GM12801 (cell line): ENCODE data around the gene IFNE.

ENCODE experiments used
- TF ChIP-seq, protein P1 (sequence below): IDR thresholded peaks from one replicate; pipeline ENCODE4 v1.5.1; 2011; ENCODE audit warnings: control low read depth; ENCODE audit not compliant: insufficient read length; ENCODE audit errors: extremely low read depth

IFNE gene

DNA sequence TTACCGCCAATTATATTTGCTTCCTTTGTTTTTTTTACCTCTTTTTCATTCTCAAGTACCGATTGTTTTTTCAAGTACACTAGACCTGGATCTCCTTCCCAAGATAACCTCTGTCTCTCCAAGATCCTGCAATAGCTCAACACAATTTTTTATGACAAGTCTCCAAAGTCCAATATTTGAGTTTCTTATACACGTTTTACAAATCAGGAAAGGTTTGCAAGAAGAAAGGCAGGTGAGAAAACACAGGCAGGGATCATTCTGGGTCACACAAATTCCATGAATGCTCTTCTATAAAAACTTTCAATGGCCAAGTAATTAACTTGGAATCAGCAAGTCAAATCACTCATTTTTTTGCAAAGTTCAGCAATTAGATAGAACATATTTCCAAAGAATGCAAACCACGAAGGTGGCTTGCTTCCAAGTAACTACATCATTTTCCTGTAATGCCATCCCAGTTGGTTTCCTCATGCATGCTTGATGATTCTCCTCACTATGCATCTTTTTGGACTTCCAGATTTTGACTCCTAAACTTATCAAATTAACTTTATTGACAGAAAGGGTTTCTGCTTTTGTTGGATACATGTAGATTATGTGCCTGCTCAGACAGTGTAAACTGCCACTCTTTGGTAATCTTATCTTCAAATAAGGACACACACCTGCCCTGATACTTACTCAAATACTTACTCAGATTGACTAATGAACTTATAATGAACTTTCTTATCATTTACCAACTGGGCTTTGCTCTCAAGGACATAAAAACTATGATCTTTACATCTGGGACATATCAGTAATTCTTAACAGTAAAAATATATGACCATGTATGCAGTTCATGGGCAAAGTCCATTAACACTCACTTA is 24.7 kb upstream of the IFNE start:
- TF ChIP-seq, protein P1, sequence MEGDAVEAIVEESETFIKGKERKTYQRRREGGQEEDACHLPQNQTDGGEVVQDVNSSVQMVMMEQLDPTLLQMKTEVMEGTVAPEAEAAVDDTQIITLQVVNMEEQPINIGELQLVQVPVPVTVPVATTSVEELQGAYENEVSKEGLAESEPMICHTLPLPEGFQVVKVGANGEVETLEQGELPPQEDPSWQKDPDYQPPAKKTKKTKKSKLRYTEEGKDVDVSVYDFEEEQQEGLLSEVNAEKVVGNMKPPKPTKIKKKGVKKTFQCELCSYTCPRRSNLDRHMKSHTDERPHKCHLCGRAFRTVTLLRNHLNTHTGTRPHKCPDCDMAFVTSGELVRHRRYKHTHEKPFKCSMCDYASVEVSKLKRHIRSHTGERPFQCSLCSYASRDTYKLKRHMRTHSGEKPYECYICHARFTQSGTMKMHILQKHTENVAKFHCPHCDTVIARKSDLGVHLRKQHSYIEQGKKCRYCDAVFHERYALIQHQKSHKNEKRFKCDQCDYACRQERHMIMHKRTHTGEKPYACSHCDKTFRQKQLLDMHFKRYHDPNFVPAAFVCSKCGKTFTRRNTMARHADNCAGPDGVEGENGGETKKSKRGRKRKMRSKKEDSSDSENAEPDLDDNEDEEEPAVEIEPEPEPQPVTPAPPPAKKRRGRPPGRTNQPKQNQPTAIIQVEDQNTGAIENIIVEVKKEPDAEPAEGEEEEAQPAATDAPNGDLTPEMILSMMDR, result no peak

DNA sequence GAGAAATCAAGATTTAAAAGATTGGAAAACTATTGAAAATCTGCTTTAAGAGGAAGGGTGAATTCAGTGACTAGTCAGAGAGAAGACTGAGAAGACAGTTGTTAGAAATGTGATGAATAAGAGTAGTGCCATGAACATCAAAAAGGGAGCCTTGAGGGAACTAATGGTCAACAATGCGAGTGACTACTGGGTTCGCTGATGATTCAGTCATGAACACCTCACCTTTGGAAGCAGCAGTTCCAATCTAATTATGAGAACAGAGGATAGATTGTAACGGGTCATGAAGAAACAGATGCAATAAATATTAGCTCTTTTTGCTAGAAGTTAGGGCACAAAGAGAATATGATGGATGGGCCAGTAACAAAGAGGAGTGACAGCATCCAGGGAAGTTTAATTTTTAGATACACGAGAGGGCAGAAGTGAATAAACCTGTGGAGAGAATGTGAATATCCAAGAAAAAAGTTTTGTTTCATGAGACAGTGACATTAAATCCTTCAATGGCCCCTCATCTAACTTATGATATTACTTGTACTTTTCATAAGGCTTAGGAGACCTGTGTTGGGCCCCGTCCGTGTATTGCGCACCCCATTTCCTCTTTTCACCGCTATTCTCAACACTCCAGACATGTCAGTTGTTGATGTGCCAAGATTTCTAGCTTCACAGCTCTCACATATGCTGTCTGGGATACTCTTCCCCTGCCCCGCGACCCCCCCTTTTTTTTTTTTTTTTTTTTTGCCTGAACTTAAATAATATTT is 23.5 kb upstream of the IFNE start:
- TF ChIP-seq, protein P1, result no peak

DNA sequence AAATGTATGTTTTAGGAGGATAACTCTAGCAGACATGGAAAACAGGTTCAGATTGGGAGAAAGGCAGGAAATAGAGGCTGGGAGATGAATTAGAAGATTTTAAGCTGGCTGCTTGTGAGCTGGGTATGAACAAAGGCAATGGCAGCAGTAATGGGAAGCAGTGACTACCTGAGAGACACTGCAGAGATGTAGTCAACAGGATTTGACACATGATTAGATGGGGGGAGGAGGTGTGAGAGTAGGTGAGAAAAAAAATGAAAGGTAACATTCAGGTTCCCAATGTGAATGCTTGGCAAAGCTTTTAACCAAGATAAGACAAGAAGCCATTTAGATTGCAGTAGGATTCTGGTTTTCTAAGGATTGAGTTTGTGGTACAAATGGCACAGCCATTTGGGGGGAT is 22.8 kb upstream of the IFNE start:
- TF ChIP-seq, protein P1, result no peak

DNA sequence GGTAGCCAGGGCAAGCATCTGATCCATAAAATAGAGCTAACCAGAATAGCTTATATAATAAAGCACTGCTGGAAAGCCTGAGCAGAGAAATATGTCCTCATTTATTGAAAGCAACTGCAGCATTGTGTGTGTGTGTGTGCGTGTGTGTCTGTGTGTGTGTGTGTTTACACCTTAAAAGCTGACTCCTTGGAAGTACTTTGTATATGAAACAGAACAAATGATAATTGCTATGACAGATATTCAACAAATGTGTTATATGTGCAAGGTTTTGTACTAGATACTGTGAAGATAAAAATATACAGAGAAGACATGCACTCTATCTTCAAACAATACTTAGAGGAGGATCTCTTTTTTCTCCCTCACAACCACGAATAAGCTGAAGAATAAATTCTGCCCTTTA is 22.0 kb upstream of the IFNE start:
- TF ChIP-seq, protein P1, result no peak

DNA sequence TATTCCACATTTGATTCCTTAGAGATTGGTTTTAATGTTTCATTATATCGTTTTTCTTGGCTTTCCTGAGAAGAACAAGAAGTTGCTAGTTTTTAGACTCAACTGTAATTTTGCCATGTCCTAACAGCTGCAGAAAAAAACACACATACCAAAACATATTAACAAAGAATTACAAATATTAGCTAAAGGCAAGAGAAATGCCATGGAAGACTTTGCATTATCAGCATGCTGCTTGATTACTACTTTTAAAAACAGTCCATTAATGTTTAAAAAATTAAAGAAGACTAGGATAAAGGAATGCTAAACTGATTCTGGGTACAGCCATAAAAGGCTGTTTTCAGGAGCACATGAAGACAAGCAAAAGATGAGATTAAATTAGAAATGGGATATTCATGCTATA is 20.5 kb upstream of the IFNE start:
- TF ChIP-seq, protein P1, result no peak

DNA sequence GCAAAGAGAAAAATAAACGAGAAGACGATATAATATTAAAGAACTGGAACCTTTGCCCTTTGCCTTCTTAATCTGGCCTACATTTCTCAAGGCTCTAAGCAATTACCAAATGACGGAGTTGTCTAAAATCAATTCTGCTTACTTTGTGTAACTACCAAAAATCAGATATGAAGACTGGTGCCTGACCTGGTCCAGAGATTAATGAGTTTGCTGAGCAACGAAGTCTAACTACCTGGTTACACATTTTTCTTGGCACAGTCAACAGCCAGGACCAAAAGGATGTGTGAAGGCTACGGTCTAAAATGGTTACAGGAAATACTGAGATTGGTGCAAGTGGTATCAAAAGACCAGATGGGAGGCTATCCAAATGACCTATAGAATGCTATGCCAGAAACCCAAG is 17.8 kb upstream of the IFNE start:
- TF ChIP-seq, protein P1, result no peak

DNA sequence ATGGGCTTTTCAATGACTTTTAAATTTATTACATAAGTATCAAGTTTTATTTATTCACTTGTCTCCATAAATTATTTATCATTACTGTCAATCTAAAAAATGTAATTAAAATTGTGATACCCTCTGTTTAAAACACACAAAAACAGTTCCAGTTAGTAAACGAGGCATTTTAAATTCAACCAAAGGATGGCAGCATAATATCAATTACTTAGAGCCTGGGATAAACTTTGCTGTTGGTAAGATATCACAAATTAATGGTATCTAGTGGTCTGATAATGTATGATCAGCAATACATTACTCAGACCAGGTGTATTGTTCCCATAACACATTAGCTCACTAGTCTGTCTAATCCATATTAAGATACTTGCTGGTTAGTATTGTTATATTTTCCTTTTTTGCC is 9.6 kb upstream of the IFNE start:
- TF ChIP-seq, protein P1, result no peak
